DMS53 (cell line): ENCODE data around the gene PYGM.

Source experiments
- DNase-seq: peaks from one replicate; lab custom pipeline; 2025; lab: John Stamatoyannopoulos, UW

Gene PYGM

GRCh38 chr11:64791781-64792291 is 32.1 kb upstream of the PYGM start:
- DNase-seq = no peak

- DNase-seq = no peak
Measured at GRCh38 chr11:64790205-64791095, 30.7 kb upstream of the PYGM start.

GRCh38 chr11:64789331-64790204 is 29.8 kb upstream of the PYGM start:
- no peak for DNase-seq

GRCh38 chr11:64788321-64789215 is 28.8 kb upstream of the PYGM start:
- DNase-seq = no peak

- peak; percentile 77 for DNase-seq
Measured at GRCh38 chr11:64787526-64788320, 27.9 kb upstream of the PYGM start.

GRCh38 chr11:64786308-64786707 is 26.5 kb upstream of the PYGM start:
- DNase-seq = no peak

GRCh38 chr11:64784813-64785581 is 25.2 kb upstream of the PYGM start:
- DNase-seq = peak; percentile 51

- DNase-seq = peak; percentile 100
Measured at GRCh38 chr11:64778473-64779298, 18.9 kb upstream of the PYGM start, which contains the start of gene SF1. Gene SF1 (minus strand): TSS chr11:64778542. CDS start chr11:64778392, 150 bp downstream.

- no peak for DNase-seq
Measured at GRCh38 chr11:64778223-64778472, 18.4 kb upstream of the PYGM start.

- peak; percentile 94 for DNase-seq
Measured at GRCh38 chr11:64777449-64778222, 17.9 kb upstream of the PYGM start.

- no peak for DNase-seq
Measured at GRCh38 chr11:64776875-64777274, 17.1 kb upstream of the PYGM start.

- DNase-seq = no peak
Measured at GRCh38 chr11:64776425-64776824, 16.7 kb upstream of the PYGM start.

- no peak for DNase-seq
Measured at GRCh38 chr11:64774144-64774543, 14.4 kb upstream of the PYGM start.

GRCh38 chr11:64772303-64773018 is 12.7 kb upstream of the PYGM start:
- DNase-seq = no peak

- DNase-seq = no peak
Measured at GRCh38 chr11:64771861-64772260, 12.1 kb upstream of the PYGM start.

- no peak for DNase-seq
Measured at GRCh38 chr11:64770120-64770519, 10.3 kb upstream of the PYGM start.

GRCh38 chr11:64769283-64769682 is 9.5 kb upstream of the PYGM start:
- no peak for DNase-seq

- DNase-seq = no peak
Measured at GRCh38 chr11:64768300-64768694, 8.5 kb upstream of the PYGM start.
